PC-3 (cell line): ENCODE measurements around the gene ABHD1.

Source experiments
- CTCF ChIP-seq: fragments of 300-600 bp; sonication (generic); conservative IDR thresholded peaks from 2 replicates; pipeline ENCODE4 v1.5.1; 2017; ENCODE audit warnings: antibody characterized with exemption, low read depth, mild to moderate bottlenecking, low read length
- EZH2 ChIP-seq: fragments of 300-600 bp; sonication (generic); IDR thresholded peaks from one replicate; pipeline ENCODE4 v1.6.1; 2017; ENCODE audit warnings: antibody characterized with exemption, mild to moderate bottlenecking, low read length; ENCODE audit not compliant: unreplicated experiment

DNA sequence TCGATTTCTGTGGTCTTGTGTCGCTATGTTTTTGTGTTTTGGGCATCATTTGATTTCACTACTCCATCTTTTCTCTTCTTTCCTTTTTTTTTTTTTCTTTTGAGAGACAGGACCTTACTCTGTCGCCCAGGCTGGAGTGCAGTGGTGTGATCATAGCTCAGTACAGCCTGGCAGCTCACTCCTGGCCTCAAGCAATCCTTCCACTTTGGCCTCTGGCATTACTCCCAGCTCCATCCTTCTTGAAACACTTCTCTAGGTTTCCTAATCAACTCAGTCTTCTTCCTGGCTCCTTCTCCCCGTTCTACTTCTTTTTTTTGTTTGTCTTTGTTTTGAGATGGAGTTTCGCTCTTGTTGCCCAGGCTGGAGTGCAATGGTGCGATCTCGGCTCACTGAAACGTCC lies 51.7 kb downstream of the ABHD1 start:
- no peak for TF ChIP-seq EZH2
- TF ChIP-seq CTCF, result no peak
